Measurements from ENCODE around the gene ARHGEF33. TPM values are rescaled to one million over a fixed set of nuclear protein-coding genes. Genes with fewer than 3 reads are reported as not detected.
"Not testable (repeated sequence)": the region's sequence is repeated elsewhere in the genome, so short reads cannot be mapped to it uniquely, and the experiment has no call there.

ARHGEF33 gene
- total RNA-seq, 1 experiment from 2014 or later = 1.9 TPM

GRCh38 chr2:38909872-38910271, 20.2 kb downstream of the ARHGEF33 start:
- DNase-seq (ENCODE audit: low spot score) = no peak

- DNase-seq (ENCODE audit: low spot score) = no peak
Measured at GRCh38 chr2:38911191-38911590, 21.5 kb downstream of the ARHGEF33 start.

- no peak for DNase-seq (ENCODE audit: low spot score)
Measured at GRCh38 chr2:38912619-38913018, 22.9 kb downstream of the ARHGEF33 start.

- DNase-seq (ENCODE audit: low spot score) = no peak
Measured at GRCh38 chr2:38922389-38922788, 32.7 kb downstream of the ARHGEF33 start.

- DNase-seq (ENCODE audit: low spot score) = no peak
Measured at GRCh38 chr2:38922902-38923301, 33.2 kb downstream of the ARHGEF33 start.

GRCh38 chr2:38925982-38926381, 36.3 kb downstream of the ARHGEF33 start:
- no peak for DNase-seq (ENCODE audit: low spot score)

GRCh38 chr2:38930600-38930999, 40.9 kb downstream of the ARHGEF33 start:
- no peak for DNase-seq (ENCODE audit: low spot score)

- no peak for DNase-seq (ENCODE audit: low spot score)
Measured at GRCh38 chr2:38932586-38932985, 42.9 kb downstream of the ARHGEF33 start.

GRCh38 chr2:38933653-38934052, 44.0 kb downstream of the ARHGEF33 start:
- no peak for DNase-seq (ENCODE audit: low spot score)

GRCh38 chr2:38934742-38935141, 45.1 kb downstream of the ARHGEF33 start:
- DNase-seq (ENCODE audit: low spot score) = no peak

- no peak for DNase-seq (ENCODE audit: low spot score)
Measured at GRCh38 chr2:38935568-38936172, 46.0 kb downstream of the ARHGEF33 start.

DNA sequence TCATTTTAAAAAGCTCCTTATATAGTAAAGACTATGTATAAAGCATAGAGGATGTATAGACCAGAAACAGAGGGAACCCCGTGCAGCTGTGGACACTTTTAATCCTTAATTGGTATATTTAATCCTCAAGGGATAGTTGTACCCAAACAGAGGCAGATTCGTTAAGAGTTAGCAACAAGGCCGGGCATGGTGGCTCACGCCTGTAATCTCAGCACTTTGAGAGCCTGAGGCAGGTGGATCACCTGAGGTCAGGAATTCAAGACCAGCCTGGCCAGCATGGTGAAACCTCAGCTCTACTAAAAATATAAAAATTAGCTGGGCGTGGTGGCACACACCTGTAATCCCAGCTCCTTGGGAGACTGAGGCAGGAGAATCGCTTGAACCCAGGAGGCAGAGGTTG, 46.8 kb downstream of the ARHGEF33 start:
- DNase-seq (ENCODE audit: low spot score) = not testable (repeated sequence)

DNA sequence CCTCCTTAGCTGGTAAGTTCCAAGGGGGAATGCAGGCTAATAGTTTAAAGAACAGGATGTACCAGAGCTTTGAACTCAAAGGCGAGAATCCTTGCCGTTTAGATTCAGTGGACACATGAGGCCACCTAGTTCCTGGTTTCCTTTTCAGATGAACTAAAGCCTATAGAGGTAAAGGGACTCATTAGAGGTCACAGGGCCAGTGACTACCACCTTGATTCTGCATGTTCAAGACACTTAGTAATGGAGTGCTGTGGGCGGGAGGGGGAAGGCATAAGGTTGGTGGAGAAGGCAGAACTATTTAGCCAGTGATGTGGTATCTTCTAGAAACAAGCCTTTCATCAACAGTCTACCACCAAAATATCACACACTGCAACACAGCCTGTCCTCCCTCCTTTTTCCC, 47.9 kb downstream of the ARHGEF33 start:
- no peak for DNase-seq (ENCODE audit: low spot score)

DNA sequence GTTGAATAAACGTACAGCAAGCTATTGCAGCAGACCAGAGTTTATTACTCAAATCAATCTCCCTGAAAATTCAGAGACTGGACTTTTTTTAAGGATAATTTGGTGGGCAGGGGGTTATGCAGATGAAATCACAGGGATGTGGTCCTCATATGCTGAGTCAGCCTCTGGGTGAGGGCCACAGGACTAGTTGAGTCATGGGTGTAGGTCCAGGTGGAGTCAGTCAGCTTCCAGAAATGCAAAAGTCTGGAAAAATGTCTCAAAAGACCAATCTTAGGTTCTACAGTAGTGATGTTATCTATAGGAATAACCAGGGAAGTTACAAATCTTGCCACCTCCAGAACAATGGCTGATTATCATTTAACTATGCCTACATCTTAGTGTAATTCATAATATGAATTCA, 51.1 kb downstream of the ARHGEF33 start:
- DNase-seq (ENCODE audit: low spot score) = no peak

- no peak for DNase-seq (ENCODE audit: low spot score)
Measured at GRCh38 chr2:38943784-38944183, 54.1 kb downstream of the ARHGEF33 start.

DNA sequence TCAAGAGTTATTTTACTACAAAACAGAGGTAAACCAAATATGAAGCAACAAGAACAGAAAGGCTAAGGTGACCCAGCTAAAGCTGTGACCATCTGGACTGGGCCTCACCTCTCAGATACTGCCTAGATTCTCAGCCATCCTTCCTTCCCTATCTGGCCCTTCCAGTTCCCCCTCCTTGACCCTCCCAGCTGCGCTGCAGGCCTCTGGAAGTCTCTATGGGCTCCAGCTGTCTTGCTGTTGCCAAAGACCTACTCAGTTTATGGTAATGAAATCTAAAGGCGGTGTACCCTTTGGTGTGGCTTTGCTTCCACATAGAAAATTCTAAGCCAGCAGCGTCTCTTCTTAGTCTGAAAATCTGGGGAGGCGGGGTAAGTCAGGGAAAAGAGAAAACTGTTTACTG, 55.7 kb downstream of the ARHGEF33 start:
- DNase-seq (ENCODE audit: low spot score) = no peak

DNA sequence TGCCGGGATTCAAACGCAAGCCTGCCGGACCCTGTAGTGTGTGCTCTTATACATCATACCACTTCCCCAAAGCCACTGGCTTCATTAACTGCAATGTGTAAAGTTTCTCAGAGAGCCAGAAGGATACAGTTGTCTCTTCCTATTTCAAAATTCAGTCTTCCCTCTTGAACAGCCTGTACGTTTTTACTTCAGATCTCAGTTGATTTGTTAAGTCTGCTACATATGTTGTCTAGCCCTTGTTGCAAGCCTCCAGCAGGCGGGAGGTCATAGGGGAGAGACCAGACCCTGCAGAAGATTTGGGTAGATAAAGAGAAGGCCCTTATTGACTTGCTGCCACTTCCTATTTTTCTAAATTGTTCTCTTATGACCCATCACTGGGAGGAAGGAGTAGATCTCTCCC, 56.2 kb downstream of the ARHGEF33 start:
- DNase-seq (ENCODE audit: low spot score) = no peak

GRCh38 chr2:38947241-38948239, 57.9 kb downstream of the ARHGEF33 start:
- peak; percentile 94 for DNase-seq (ENCODE audit: low spot score)

DNA sequence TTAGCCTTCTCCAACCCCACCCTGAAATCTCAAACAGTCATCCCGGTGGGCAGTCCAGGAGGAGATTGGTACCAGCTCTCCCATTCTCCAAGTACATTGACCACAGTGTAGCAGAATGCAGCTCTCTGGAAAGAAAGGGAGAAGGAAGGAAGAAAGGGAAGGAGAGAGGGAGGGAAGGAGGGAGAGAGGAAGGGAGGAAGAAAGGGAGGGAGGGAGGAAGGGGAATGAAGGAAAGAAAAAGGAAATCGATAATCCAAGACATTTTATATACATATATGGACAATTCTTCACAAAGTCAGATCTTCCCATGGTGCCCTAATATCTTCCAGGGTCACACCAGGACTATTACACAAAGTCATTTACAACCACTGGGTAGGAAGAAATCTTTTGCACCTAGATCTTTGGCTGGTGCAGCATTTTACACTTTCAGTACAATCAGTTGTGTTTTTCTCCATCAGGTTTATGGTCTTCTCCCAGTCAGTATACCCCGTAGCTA, 58.8 kb downstream of the ARHGEF33 start:
- DNase-seq (ENCODE audit: low spot score) = no peak

DNA sequence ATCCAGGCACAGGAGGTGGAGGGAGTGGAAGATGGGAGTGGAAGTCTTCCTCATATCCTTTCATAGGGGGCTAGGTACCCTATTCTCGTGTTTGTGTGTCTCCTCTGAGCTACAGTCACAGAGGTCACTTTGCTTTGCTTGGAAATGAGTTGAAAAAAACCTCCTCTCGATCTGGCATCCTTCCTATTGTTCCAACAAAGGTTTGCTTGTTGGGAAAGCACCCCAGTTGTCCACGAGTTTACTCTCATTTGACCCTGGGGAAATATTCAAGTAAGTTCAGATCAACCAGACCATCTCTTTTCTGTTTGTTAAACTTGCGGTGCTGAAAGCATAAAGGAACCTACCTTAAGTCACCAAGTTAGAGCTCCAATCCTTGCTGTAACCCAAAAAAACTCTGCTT, 59.3 kb downstream of the ARHGEF33 start:
- DNase-seq (ENCODE audit: low spot score) = no peak

GRCh38 chr2:38951766-38952165, 62.1 kb downstream of the ARHGEF33 start:
- no peak for DNase-seq (ENCODE audit: low spot score)

DNA sequence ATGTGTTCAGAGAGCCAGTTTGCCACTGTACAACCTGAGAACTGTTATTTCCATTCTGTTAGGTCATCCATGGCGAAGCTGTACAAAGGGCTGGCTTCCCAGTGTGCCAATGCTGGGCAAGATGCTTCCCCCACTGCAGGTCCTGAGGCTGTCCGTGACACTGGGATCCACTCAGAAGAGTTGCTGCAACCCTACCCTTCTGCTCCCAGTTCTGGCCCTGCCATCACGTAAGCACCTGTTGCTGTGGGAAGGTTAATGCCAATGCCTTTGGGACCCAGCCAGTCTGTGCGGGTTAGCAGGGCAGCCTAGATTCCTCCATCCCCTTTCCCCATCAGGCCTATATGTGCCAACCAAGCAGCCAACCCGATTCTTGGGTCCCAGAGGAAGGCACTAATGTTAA, 68.3 kb downstream of the ARHGEF33 start:
- DNase-seq (ENCODE audit: low spot score) = no peak

DNA sequence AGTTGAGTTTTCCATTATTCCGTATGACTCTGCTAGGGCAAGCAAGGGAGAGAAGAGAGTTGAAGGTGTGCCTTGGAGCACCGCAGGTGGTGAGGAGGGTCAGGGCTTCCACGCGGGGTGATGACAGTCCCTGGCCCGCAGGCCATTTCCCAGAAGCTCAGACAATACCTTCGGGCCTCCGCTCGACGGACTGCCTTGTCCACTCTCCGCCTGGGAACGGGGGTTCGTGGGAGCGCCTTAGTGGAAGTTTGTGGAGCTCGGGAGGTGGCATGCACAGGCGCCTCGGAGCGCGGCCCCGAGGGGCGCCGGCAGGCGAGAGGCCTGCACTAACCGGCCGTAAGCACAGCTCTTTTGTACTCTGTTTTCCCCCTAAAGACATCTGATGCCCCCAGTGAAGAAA, 69.8 kb downstream of the ARHGEF33 start:
- DNase-seq (ENCODE audit: low spot score) = no peak

Measured in HT-29 (cell line).